Measurements from ENCODE around the gene RPS26. TPM values are rescaled to one million over a fixed set of nuclear protein-coding genes. Genes with fewer than 3 reads are reported as not detected.
A peak's percentile ranks its signal among the peaks of the same experiment; 100 is the strongest.

The RPS26 gene
- total and polyA plus RNA-seq, 2 of the 13 experiments (the other 11 are each of a cell fraction or from before 2014, with no cell fraction given): 150 to 421 TPM

DNA sequence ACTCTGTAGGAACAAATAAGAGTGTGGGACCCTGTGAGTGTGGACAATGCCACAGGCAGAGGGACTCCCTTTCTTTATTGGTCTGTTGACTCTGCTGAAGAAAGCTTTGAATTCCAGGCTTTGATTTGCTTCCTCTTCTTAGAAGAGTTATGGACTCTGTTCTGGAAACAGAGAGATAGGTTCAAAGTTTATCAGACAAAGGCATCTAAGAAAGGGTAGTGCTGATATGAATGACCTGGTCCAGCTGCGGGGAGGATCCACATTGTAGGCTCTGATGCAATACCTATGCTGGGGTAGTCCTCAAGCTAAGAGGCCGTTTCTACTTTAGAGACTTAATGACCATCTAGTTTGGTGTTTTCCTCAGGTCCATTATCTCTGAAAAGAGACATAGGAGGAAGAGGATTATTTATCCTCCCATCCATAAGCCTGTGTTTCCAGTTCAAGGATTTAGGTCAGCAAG is 31.6 kb upstream of the RPS26 start (continued):
- TF ChIP-seq GMEB1 (CRISPR knock-in tag; IDR thresholded peaks at IDR 0.05; ENCODE audit: borderline replicate concordance): peak; percentile 16; the same call in 1 of the 2 replicates
- no peak for TF ChIP-seq ZIK1 (CRISPR knock-in tag; IDR thresholded peaks at IDR 0.05; ENCODE audit: borderline replicate concordance, low read depth)
- TF ChIP-seq ZNF33B (CRISPR knock-in tag; IDR thresholded peaks at IDR 0.05): no peak
- peak; percentile 59; the same call in 1 of the 2 replicates for TF ChIP-seq IRF2 (CRISPR knock-in tag; IDR thresholded peaks at IDR 0.05)
- peak; percentile 63; the same call in 1 of the 2 replicates for TF ChIP-seq ETV5 (CRISPR knock-in tag; IDR thresholded peaks at IDR 0.05; ENCODE audit: borderline replicate concordance)
- peak; percentile 37; the same call in 1 of the 2 replicates for TF ChIP-seq THRA (CRISPR knock-in tag; IDR thresholded peaks at IDR 0.05; ENCODE audit: borderline replicate concordance)
- TF ChIP-seq RXRB (CRISPR knock-in tag; IDR thresholded peaks at IDR 0.05; ENCODE audit: borderline replicate concordance): peak; percentile 58; the same call in 1 of the 2 replicates
- no peak for TF ChIP-seq RAD21 (CRISPR knock-in tag; IDR thresholded peaks at IDR 0.05)
- TF ChIP-seq GATAD1 (CRISPR knock-in tag; IDR thresholded peaks at IDR 0.05): 0 out of 2 replicates have a peak, but pooled peaks have one; percentile 33
- TF ChIP-seq TCF7 (IDR thresholded peaks at IDR 0.05; ENCODE audit: low read depth): peak; percentile 85
- TF ChIP-seq, protein P1, sequence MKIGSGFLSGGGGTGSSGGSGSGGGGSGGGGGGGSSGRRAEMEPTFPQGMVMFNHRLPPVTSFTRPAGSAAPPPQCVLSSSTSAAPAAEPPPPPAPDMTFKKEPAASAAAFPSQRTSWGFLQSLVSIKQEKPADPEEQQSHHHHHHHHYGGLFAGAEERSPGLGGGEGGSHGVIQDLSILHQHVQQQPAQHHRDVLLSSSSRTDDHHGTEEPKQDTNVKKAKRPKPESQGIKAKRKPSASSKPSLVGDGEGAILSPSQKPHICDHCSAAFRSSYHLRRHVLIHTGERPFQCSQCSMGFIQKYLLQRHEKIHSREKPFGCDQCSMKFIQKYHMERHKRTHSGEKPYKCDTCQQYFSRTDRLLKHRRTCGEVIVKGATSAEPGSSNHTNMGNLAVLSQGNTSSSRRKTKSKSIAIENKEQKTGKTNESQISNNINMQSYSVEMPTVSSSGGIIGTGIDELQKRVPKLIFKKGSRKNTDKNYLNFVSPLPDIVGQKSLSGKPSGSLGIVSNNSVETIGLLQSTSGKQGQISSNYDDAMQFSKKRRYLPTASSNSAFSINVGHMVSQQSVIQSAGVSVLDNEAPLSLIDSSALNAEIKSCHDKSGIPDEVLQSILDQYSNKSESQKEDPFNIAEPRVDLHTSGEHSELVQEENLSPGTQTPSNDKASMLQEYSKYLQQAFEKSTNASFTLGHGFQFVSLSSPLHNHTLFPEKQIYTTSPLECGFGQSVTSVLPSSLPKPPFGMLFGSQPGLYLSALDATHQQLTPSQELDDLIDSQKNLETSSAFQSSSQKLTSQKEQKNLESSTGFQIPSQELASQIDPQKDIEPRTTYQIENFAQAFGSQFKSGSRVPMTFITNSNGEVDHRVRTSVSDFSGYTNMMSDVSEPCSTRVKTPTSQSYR (CRISPR knock-in tag; IDR thresholded peaks at IDR 0.05; ENCODE audit: borderline replicate concordance): 0 out of 2 replicates have a peak, but pooled peaks have one; percentile 18
- 0 out of 2 replicates have a peak, but pooled peaks have one; percentile 8 for TF ChIP-seq ZBTB21 (CRISPR knock-in tag; IDR thresholded peaks at IDR 0.05)
- no peak for TF ChIP-seq ZNF343 (CRISPR knock-in tag; IDR thresholded peaks at IDR 0.05)
- no peak for TF ChIP-seq NFYC (CRISPR knock-in tag; IDR thresholded peaks at IDR 0.05)
- TF ChIP-seq PHF21A (CRISPR knock-in tag; IDR thresholded peaks at IDR 0.05): peak; percentile 93
- TF ChIP-seq IKZF5 (CRISPR knock-in tag; IDR thresholded peaks at IDR 0.05): peak; percentile 62; the same call in 1 of the 2 replicates
- no peak for TF ChIP-seq SMARCE1 (IDR thresholded peaks at IDR 0.05; ENCODE audit: borderline replicate concordance)
- TF ChIP-seq, protein P2, sequence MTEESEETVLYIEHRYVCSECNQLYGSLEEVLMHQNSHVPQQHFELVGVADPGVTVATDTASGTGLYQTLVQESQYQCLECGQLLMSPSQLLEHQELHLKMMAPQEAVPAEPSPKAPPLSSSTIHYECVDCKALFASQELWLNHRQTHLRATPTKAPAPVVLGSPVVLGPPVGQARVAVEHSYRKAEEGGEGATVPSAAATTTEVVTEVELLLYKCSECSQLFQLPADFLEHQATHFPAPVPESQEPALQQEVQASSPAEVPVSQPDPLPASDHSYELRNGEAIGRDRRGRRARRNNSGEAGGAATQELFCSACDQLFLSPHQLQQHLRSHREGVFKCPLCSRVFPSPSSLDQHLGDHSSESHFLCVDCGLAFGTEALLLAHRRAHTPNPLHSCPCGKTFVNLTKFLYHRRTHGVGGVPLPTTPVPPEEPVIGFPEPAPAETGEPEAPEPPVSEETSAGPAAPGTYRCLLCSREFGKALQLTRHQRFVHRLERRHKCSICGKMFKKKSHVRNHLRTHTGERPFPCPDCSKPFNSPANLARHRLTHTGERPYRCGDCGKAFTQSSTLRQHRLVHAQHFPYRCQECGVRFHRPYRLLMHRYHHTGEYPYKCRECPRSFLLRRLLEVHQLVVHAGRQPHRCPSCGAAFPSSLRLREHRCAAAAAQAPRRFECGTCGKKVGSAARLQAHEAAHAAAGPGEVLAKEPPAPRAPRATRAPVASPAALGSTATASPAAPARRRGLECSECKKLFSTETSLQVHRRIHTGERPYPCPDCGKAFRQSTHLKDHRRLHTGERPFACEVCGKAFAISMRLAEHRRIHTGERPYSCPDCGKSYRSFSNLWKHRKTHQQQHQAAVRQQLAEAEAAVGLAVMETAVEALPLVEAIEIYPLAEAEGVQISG (CRISPR knock-in tag; IDR thresholded peaks at IDR 0.05): no peak
- TF ChIP-seq SP4 (CRISPR knock-in tag; IDR thresholded peaks at IDR 0.05): no peak
